IMR-90 (cell line): Measurements from ENCODE around the gene ADPGK. TPM values are rescaled to one million over a fixed set of nuclear protein-coding genes. Genes with fewer than 3 reads are reported as not detected.

Source experiments
- ATAC-seq: fragments of 200-7000 bp; cut with Tn5 transposase; 2 replicates; pipeline ENCODE4 v1.9.1; 2020; ENCODE audit warnings: low read depth, mild to moderate bottlenecking, moderate library complexity
- BruUV-seq: library from RNA; stranded (reverse); fragments of 400-500 nt; replicated peaks from 2 replicates; lab custom pipeline; 2021; lab: Mats Ljungman, UMichigan
- CTCF ChIA-PET: fragments of 300-600 bp; formaldehyde crosslinking; extraction: SDS; loops from one replicate; lab custom pipeline; 2021; ENCODE audit warnings: antibody characterized with exemption; lab: Yijun Ruan, JAX
- POLR2A ChIA-PET: fragments of 300-600 bp; sonication (Branson Sonifier 250); formaldehyde crosslinking; loops from one replicate; lab custom pipeline; 2022; ENCODE audit warnings: antibody characterized with exemption; ENCODE audit not compliant: unreplicated experiment; lab: Charles Lee
- DNase-seq: peaks from one replicate; pipeline ENCODE4 v3.0.0; 2013
- H2AFZ ChIP-seq: replicated peaks from 2 replicates; pipeline ENCODE3; 2013; ENCODE audit warnings: low read length, mild to moderate bottlenecking; ENCODE audit not compliant: poor library complexity
- H2AK5ac ChIP-seq: 2 replicates; pipeline ENCODE4 v1.6.1; 2013; ENCODE audit warnings: low read depth, low read length, inconsistent platforms
- H2AK9ac ChIP-seq: replicated peaks from 2 replicates; pipeline ENCODE3; 2013; ENCODE audit warnings: mild to moderate bottlenecking, low read depth, low read length, moderate library complexity; ENCODE audit not compliant: poor library complexity
- H2BK120ac ChIP-seq: 2 replicates; pipeline ENCODE4 v1.6.1; 2013; ENCODE audit warnings: low read depth, low read length, inconsistent platforms
- H2BK15ac ChIP-seq: 3 replicates; pipeline ENCODE4 v1.6.1; 2013; ENCODE audit warnings: low read depth, low read length, inconsistent platforms
- H2BK20ac ChIP-seq: 2 replicates; pipeline ENCODE4 v1.6.1; 2013; ENCODE audit warnings: low read depth, mild to moderate bottlenecking, inconsistent platforms, low read length, moderate library complexity
- H2BK5ac ChIP-seq: 2 replicates; pipeline ENCODE4 v1.6.1; 2013; ENCODE audit warnings: mild to moderate bottlenecking, low read depth, low read length, inconsistent platforms; ENCODE audit not compliant: poor library complexity, severe bottlenecking
- H3K14ac ChIP-seq: replicated peaks from 2 replicates; pipeline ENCODE4 v1.6.1; 2013; ENCODE audit warnings: low read depth, low read length, inconsistent platforms
- H3K18ac ChIP-seq: 2 replicates; pipeline ENCODE4 v1.6.1; 2013; ENCODE audit warnings: low read depth, low read length, control low read depth
- H3K23ac ChIP-seq: 2 replicates; pipeline ENCODE4 v1.6.1; 2013; ENCODE audit warnings: low read depth, low read length, inconsistent platforms
- H3K27ac ChIP-seq: 2 replicates; pipeline ENCODE4 v1.5.1; 2013; ENCODE audit warnings: mild to moderate bottlenecking, control low read depth, low read length; ENCODE audit not compliant: insufficient read depth
- H3K27me3 ChIP-seq: 2 replicates; pipeline ENCODE4 v1.6.1; 2013; ENCODE audit warnings: low read length; ENCODE audit not compliant: control insufficient read depth, insufficient read depth
- H3K36me3 ChIP-seq: 2 replicates; pipeline ENCODE4 v1.6.1; 2013; ENCODE audit warnings: low read length, mixed read lengths; ENCODE audit not compliant: control insufficient read depth, insufficient read depth
- H3K4ac ChIP-seq: 2 replicates; pipeline ENCODE4 v1.6.1; 2013; ENCODE audit warnings: low read depth, low read length, inconsistent platforms
- H3K4me1 ChIP-seq: 2 replicates; pipeline ENCODE4 v1.6.1; 2013; ENCODE audit warnings: low read length, mixed read lengths; ENCODE audit not compliant: control insufficient read depth, insufficient read depth
- H3K4me2 ChIP-seq: 2 replicates; pipeline ENCODE4 v1.6.1; 2013; ENCODE audit warnings: low read depth, mild to moderate bottlenecking, control low read depth, low read length, moderate library complexity
- H3K4me3 ChIP-seq: 2 replicates; pipeline ENCODE4 v1.5.1; 2013; ENCODE audit warnings: low read depth, mild to moderate bottlenecking, control low read depth, low read length, moderate library complexity; ENCODE audit not compliant: insufficient read depth
- H3K56ac ChIP-seq: 2 replicates; pipeline ENCODE4 v1.6.1; 2013; ENCODE audit warnings: low read length, inconsistent platforms; ENCODE audit not compliant: insufficient read depth; ENCODE audit errors: extremely low read depth
- H3K79me1 ChIP-seq, 2 experiments: 2 replicates each; pipeline ENCODE4 v1.6.1; 2013; ENCODE audit warnings: low read length in 2 of 2, inconsistent platforms in 1 of 2, low read depth in 1 of 2
- H3K9ac ChIP-seq: 2 replicates; pipeline ENCODE4 v1.6.1; 2013; ENCODE audit warnings: low read depth, low read length, control low read depth
- H3K9me1 ChIP-seq: 2 replicates; pipeline ENCODE4 v1.6.1; 2013; ENCODE audit warnings: low read length, inconsistent platforms; ENCODE audit not compliant: insufficient read depth
- H3K9me3 ChIP-seq: 2 replicates; pipeline ENCODE4 v1.6.1; 2013; ENCODE audit warnings: low read length; ENCODE audit not compliant: control insufficient read depth, insufficient read depth
- H4K20me1 ChIP-seq: 2 replicates; pipeline ENCODE4 v1.6.1; 2013; ENCODE audit warnings: low read length, inconsistent platforms; ENCODE audit not compliant: insufficient read depth
- H4K5ac ChIP-seq: 2 replicates; pipeline ENCODE4 v1.6.1; 2013; ENCODE audit warnings: mild to moderate bottlenecking, low read depth, low read length, control low read depth
- H4K8ac ChIP-seq, 2 experiments: 2 replicates each; pipeline ENCODE4 v1.6.1; 2013; ENCODE audit warnings: low read depth in 2 of 2, low read length in 2 of 2, control low read depth in 1 of 2, inconsistent platforms in 1 of 2
- H4K91ac ChIP-seq: 2 replicates; pipeline ENCODE4 v1.6.1; 2013; ENCODE audit warnings: low read depth, low read length, inconsistent platforms; ENCODE audit not compliant: insufficient read depth
- BHLHE40 ChIP-seq: fragments of 150-350 bp; IDR thresholded peaks from 2 replicates; pipeline ENCODE4 v1.6.1; 2016; ENCODE audit warnings: mild to moderate bottlenecking, low read depth, low read length
- CEBPB ChIP-seq: IDR thresholded peaks from 2 replicates; pipeline ENCODE4 v1.6.1; 2012; ENCODE audit warnings: low read depth, low read length, improper control_type of control experiment
- CHD1 ChIP-seq: IDR thresholded peaks from 2 replicates; pipeline ENCODE4 v1.6.1; 2012; ENCODE audit warnings: low read depth, low read length, improper control_type of control experiment
- MAFK ChIP-seq: IDR thresholded peaks from 2 replicates; pipeline ENCODE4 v1.6.1; 2012; ENCODE audit warnings: low read depth, low read length, improper control_type of control experiment
- MAZ ChIP-seq: IDR thresholded peaks from 2 replicates; pipeline ENCODE4 v1.6.1; 2012; ENCODE audit warnings: low read depth, mild to moderate bottlenecking, low read length, improper control_type of control experiment, moderate library complexity, borderline replicate concordance
- MXI1 ChIP-seq: IDR thresholded peaks from 2 replicates; pipeline ENCODE4 v1.6.1; 2012; ENCODE audit warnings: low read depth, mild to moderate bottlenecking, low read length, moderate library complexity, borderline replicate concordance
- NFE2L2 ChIP-seq: fragments of 150-350 bp; IDR thresholded peaks from 2 replicates; pipeline ENCODE4 v1.6.1; 2016; ENCODE audit warnings: low read depth, mild to moderate bottlenecking, low read length
- RAD21 ChIP-seq: IDR thresholded peaks from 2 replicates; pipeline ENCODE4 v1.6.1; 2012; ENCODE audit warnings: low read length, improper control_type of control experiment
- RFX5 ChIP-seq: IDR thresholded peaks from 2 replicates; pipeline ENCODE4 v1.8.0; 2012; ENCODE audit warnings: low read depth, mild to moderate bottlenecking, low read length, moderate library complexity
- WGBS, 2 experiments: methylation state at CpG; one replicate each; pipeline versions ENCODE4 v1.1.5 to v1.1.7; 2013; ENCODE audit warnings: missing lambda C conversion rate in 2 of 2; ENCODE audit not compliant: insufficient read length in 1 of 2; ENCODE audit errors: extremely low coverage in 2 of 2; 5-methylcytosine and 5-hydroxymethylcytosine counted together
- dilution Hi-C: fragments of 300-500 bp; cut with HindIII; formaldehyde crosslinking; loops from one replicate; pipeline ENCODE4 v1.14.3; 2018; ENCODE audit warnings: low sequenced_read_pairs; ENCODE audit not compliant: unreplicated experiment
- in situ Hi-C: fragments of 300-500 bp; cut with MboI; formaldehyde crosslinking; loops from 3 replicates; pipeline ENCODE4 v1.14.3; 2019; ENCODE audit warnings: low sequenced_read_pairs, inconsistent platforms, mixed read lengths
- intact Hi-C: fragments of 100-400 bp; cut with micrococcal nuclease; formaldehyde crosslinking; loops from 2 replicates; pipeline ENCODE4 v1.10.0; 2022
- polyA plus RNA-seq, 3 experiments: library from polyadenylated mRNA; depleted of rRNA; stranded (reverse); fragments of >200 nt; gene quantifications; 2 replicates each; pipeline ENCODE4 v1.2.3, GENCODE V29; 2012; ENCODE audit warnings: low replicate concordance in 1 of 3
- total RNA-seq: library from RNA; depleted of rRNA; stranded (reverse); fragments of >200 nt; gene quantifications from 2 replicates; pipeline ENCODE4 v1.2.3, GENCODE V29; 2012
- TF ChIP-seq, protein P1 (sequence below): conservative IDR thresholded peaks from 2 replicates; pipeline ENCODE4 v1.5.1; 2012; ENCODE audit warnings: mild to moderate bottlenecking, low read depth, low read length, improper control_type of control experiment
- TF ChIP-seq, protein P2 (sequence below): fragments of 150-350 bp; IDR thresholded peaks from 2 replicates; pipeline ENCODE4 v1.6.1; 2016; ENCODE audit warnings: low read depth, mild to moderate bottlenecking, low read length, moderate library complexity, borderline replicate concordance

The ADPGK gene
- total and polyA plus RNA-seq, 2 of the 4 experiments (the other 2 are of a cell fraction), result 53.2 to 62.8 TPM

DNA sequence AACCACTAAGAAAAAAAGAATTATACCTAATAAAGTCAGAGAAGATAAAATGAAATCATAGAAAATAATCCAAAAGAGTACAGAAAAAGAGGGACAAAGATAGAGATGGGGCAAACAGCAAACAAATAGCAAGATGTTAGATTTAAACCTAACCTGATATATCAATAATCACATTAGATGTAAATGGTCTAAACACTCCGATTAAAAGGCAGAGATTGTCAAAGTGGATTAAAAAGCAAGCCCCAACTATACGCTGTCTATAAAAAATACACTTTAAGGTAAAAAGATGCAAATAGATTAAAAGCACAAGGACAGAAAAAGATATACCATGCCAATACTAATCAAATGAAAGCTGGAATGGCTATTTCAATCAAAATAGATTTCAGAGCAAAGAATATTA lies 16.8 kb downstream of the ADPGK start:
- Histone ChIP-seq H3K4me3 (no peak overlapping the region), H2BK15ac (no peak overlapping the region), H2BK120ac (no peak overlapping the region), H3K4ac (no peak overlapping the region), H3K9ac (no peak overlapping the region), H3K4me2 (no peak overlapping the region), H3K27me3 (no peaks in the 10 kb centered on the region), H3K4me1 (no peaks in the 10 kb centered on the region), H3K23ac (no peak overlapping the region), H2BK5ac (no peak overlapping the region), H4K5ac (no peak overlapping the region), H2AK5ac (no peak overlapping the region), H3K9me3 (peaks cover 7% of the 10 kb centered on the region), H2AK9ac (no peak overlapping the region), H3K79me1 (peaks cover 26 to 30% of the 10 kb centered on the region in 2 experiments), H3K14ac (no peak overlapping the region), H4K20me1 (no peaks in the 10 kb centered on the region), H3K36me3 (peaks cover 25% of the 10 kb centered on the region), H2BK20ac (no peak overlapping the region), H3K27ac (no peak overlapping the region), H3K18ac (no peak overlapping the region), H4K8ac (no peak overlapping the region), H4K91ac (no peak overlapping the region), H2AFZ (no peak overlapping the region), H3K56ac (no peak overlapping the region), H3K9me1 (no peaks in the 10 kb centered on the region)
- in situ Hi-C loops (no loop called here), dilution Hi-C loops (no loop called here), intact Hi-C loops (no loop called here)
- CTCF ChIA-PET, result no interaction called here
- ATAC-seq (no peak), DNase-seq (no peak)
- POLR2A ChIA-PET, result no interaction called here
- TF ChIP-seq RFX5 (no peak), MXI1 (no peak), MAZ (no peak), BHLHE40 (no peak), CHD1 (no peak), MAFK (no peak), CEBPB (no peak), RAD21 (no peak), NFE2L2 (no peak)
- TF ChIP-seq, protein P1, sequence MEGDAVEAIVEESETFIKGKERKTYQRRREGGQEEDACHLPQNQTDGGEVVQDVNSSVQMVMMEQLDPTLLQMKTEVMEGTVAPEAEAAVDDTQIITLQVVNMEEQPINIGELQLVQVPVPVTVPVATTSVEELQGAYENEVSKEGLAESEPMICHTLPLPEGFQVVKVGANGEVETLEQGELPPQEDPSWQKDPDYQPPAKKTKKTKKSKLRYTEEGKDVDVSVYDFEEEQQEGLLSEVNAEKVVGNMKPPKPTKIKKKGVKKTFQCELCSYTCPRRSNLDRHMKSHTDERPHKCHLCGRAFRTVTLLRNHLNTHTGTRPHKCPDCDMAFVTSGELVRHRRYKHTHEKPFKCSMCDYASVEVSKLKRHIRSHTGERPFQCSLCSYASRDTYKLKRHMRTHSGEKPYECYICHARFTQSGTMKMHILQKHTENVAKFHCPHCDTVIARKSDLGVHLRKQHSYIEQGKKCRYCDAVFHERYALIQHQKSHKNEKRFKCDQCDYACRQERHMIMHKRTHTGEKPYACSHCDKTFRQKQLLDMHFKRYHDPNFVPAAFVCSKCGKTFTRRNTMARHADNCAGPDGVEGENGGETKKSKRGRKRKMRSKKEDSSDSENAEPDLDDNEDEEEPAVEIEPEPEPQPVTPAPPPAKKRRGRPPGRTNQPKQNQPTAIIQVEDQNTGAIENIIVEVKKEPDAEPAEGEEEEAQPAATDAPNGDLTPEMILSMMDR, result no peak
- TF ChIP-seq, protein P2, sequence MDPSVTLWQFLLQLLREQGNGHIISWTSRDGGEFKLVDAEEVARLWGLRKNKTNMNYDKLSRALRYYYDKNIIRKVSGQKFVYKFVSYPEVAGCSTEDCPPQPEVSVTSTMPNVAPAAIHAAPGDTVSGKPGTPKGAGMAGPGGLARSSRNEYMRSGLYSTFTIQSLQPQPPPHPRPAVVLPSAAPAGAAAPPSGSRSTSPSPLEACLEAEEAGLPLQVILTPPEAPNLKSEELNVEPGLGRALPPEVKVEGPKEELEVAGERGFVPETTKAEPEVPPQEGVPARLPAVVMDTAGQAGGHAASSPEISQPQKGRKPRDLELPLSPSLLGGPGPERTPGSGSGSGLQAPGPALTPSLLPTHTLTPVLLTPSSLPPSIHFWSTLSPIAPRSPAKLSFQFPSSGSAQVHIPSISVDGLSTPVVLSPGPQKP, result no peak
- no CpG with 5 or more reads among the region's 2 CpGs for WGBS, 2 experiments
- BruUV-seq, result no TSS peak
